HepG2 (cell line): ENCODE results near the gene ARHGEF37. TPM values are rescaled to one million over a fixed set of nuclear protein-coding genes. Genes with fewer than 3 reads are reported as not detected.

Experiments
- ATAC-seq: fragments of 200-7000 bp; cut with Tn5 transposase; 3 replicates; pipeline ENCODE4 v1.9.1; 2020; ENCODE audit warnings: mild to moderate bottlenecking, moderate library complexity
- BruUV-seq: library from RNA; stranded (reverse); fragments of 400-500 nt; replicated peaks from 2 replicates; lab custom pipeline; 2021; lab: Mats Ljungman, UMichigan
- CTCF ChIA-PET: fragments of 300-600 bp; formaldehyde crosslinking; extraction: SDS; loops from one replicate; lab custom pipeline; 2021; ENCODE audit warnings: low total read pairs, inconsistent platforms, low intra/inter-chr PET ratio; lab: Yijun Ruan, JAX
- POLR2A ChIA-PET: fragments of 350-600 bp; sonication (Branson Sonifier 250); formaldehyde crosslinking; loops from one replicate; lab custom pipeline; 2020; ENCODE audit warnings: antibody characterized with exemption, inconsistent platforms; lab: Yijun Ruan, JAX
- DNase-seq: peaks from one replicate; pipeline ENCODE4 v3.0.0-alpha.2; 2015; ENCODE audit warnings: low spot score
- FAIRE-seq: peaks from 3 replicates; lab custom pipeline; 2011; peaks lifted over from hg19 to GRCh38; lab: Jason Lieb, UNC
- H2AFZ ChIP-seq: one replicate; pipeline ENCODE4 v1.6.1; 2011; ENCODE audit warnings: low read length, inconsistent platforms
- H3K27ac ChIP-seq: fragments of 300-600 bp; 3 replicates; pipeline ENCODE4 v1.8.0; 2011; ENCODE audit warnings: mixed run types, mild to moderate bottlenecking, mixed read lengths, low read length, inconsistent platforms; ENCODE audit not compliant: insufficient read depth; ENCODE audit errors: extremely low read length
- H3K27me3 ChIP-seq, 2 experiments: fragments of 200-600 bp in 1 of 2; 2 replicates in 1 of 2; 3 replicates in 1 of 2; pipeline versions ENCODE4 v1.6.0 to v1.8.0; 2011; ENCODE audit warnings: low read length in 2 of 2, mild to moderate bottlenecking in 2 of 2, moderate library complexity in 2 of 2, inconsistent platforms in 1 of 2; ENCODE audit not compliant: insufficient read depth in 2 of 2, control insufficient read depth in 1 of 2
- H3K36me3 ChIP-seq, 2 experiments: fragments of 200-600 bp in 1 of 2; replicated peaks in 1 of 2; 2 replicates in 1 of 2; 3 replicates in 1 of 2; pipeline versions ENCODE4 v1.5.1 to v1.8.0; 2011; ENCODE audit warnings: low read length in 2 of 2, inconsistent platforms in 1 of 2; ENCODE audit not compliant: insufficient read depth in 2 of 2, control insufficient read depth in 1 of 2
- H3K4me1 ChIP-seq: 2 replicates; pipeline ENCODE4 v1.5.1; 2012; ENCODE audit warnings: low read length, inconsistent platforms; ENCODE audit not compliant: insufficient read depth
- H3K4me2 ChIP-seq: 2 replicates; pipeline ENCODE4 v1.6.0; 2011; ENCODE audit warnings: low read depth, low read length, inconsistent platforms
- H3K4me3 ChIP-seq, 3 experiments: fragments of 200-600 bp in 1 of 3; sonication (generic), shearing (Covaris generic) in 1 of 3; replicated peaks in 1 of 3; 2 replicates each; pipeline ENCODE4 v1.5.1; 2011 to 2016; ENCODE audit warnings: low read length in 3 of 3, inconsistent platforms in 2 of 3, low read depth in 2 of 3, mild to moderate bottlenecking in 2 of 3, control low read depth in 1 of 3, mixed read lengths in 1 of 3; ENCODE audit not compliant: insufficient read depth in 1 of 3
- H3K79me2 ChIP-seq: one replicate; pipeline ENCODE4 v1.6.1; 2011; ENCODE audit warnings: low read length, inconsistent platforms; ENCODE audit not compliant: insufficient read depth
- H3K9ac ChIP-seq: 2 replicates; pipeline ENCODE4 v1.6.0; 2011; ENCODE audit warnings: mild to moderate bottlenecking, low read depth, low read length, inconsistent platforms; ENCODE audit not compliant: insufficient read depth
- H3K9me3 ChIP-seq: 2 replicates; pipeline ENCODE4 v1.5.1; 2012; ENCODE audit warnings: mild to moderate bottlenecking, low read length
- H4K20me1 ChIP-seq: 2 replicates; pipeline ENCODE4 v1.6.0; 2011; ENCODE audit warnings: inconsistent platforms, mild to moderate bottlenecking, low read length, moderate library complexity; ENCODE audit not compliant: insufficient read depth
- AKAP8 ChIP-seq: sonication (generic); formaldehyde crosslinking; IDR thresholded peaks from 2 replicates; pipeline ENCODE4 v1.5.1; 2020; ENCODE audit warnings: mild to moderate bottlenecking, missing genetic modification reagents
- HES4 ChIP-seq: sonication (generic); formaldehyde crosslinking; IDR thresholded peaks from 2 replicates; pipeline ENCODE4 v1.9.0; 2021; ENCODE audit warnings: mild to moderate bottlenecking, missing genetic modification reagents, borderline replicate concordance
- HOXA5 ChIP-seq: sonication (generic); formaldehyde crosslinking; IDR thresholded peaks from 2 replicates; pipeline ENCODE4 v1.4.0; 2020; ENCODE audit warnings: missing genetic modification reagents
- KDM5A ChIP-seq: fragments of 200-600 bp; sonication (generic); IDR thresholded peaks from 2 replicates; pipeline ENCODE4 v1.7.0; 2018; ENCODE audit warnings: antibody characterized with exemption, mild to moderate bottlenecking, low read length, borderline replicate concordance
- SRF ChIP-seq: IDR thresholded peaks from 2 replicates; pipeline ENCODE4 v1.6.1; 2011; ENCODE audit warnings: mild to moderate bottlenecking, low read depth, low read length, moderate library complexity
- TMF1 ChIP-seq: sonication (generic); formaldehyde crosslinking; IDR thresholded peaks from 2 replicates; pipeline ENCODE4 v1.8.1; 2022; ENCODE audit warnings: low read depth, missing genetic modification reagents
- ZIK1 ChIP-seq: sonication (generic); formaldehyde crosslinking; IDR thresholded peaks from 2 replicates; pipeline ENCODE4 v1.5.0; 2020; ENCODE audit warnings: mild to moderate bottlenecking, low read depth, missing genetic modification reagents, borderline replicate concordance
- ZNF30 ChIP-seq: sonication (generic); formaldehyde crosslinking; IDR thresholded peaks from 2 replicates; pipeline ENCODE4 v1.5.0; 2020; ENCODE audit warnings: mild to moderate bottlenecking, missing genetic modification reagents
- ZNF557 ChIP-seq: sonication (generic); formaldehyde crosslinking; IDR thresholded peaks from 2 replicates; pipeline ENCODE4 v1.4.0; 2020; ENCODE audit warnings: missing genetic modification reagents
- WGBS: methylation state at CpG from one replicate; pipeline ENCODE4 v1.1.6; 2017; ENCODE audit warnings: low lambda C conversion rate; 5-methylcytosine and 5-hydroxymethylcytosine counted together
- in situ Hi-C: cut with HindIII; loops from 2 replicates; pipeline ENCODE4 v1.10.0; 2017; ENCODE audit warnings: low pct_unique_long_range_greater_than_20kb; ENCODE audit not compliant: extremely low pct_ligation_motif_present
- intact Hi-C: fragments of 100-400 bp; cut with micrococcal nuclease; formaldehyde crosslinking; loops from one replicate; pipeline ENCODE4 v1.10.0; 2022; ENCODE audit not compliant: unreplicated experiment
- polyA plus RNA-seq, 8 experiments: library from polyadenylated mRNA; depleted of rRNA in 3 of 8; stranded (reverse) in 7 of 8; unstranded in 1 of 8; fragments of >200 nt; fragmentation: Illumina TruSeq in 4 of 8; extraction: Trizol in 4 of 8; gene quantifications; 2 replicates each; pipeline versions ENCODE4 v1.2.1 to v1.2.3, GENCODE V29; 2011 to 2016; ENCODE audit warnings: low read depth in 4 of 8, missing spikeins in 1 of 8, mixed read lengths in 1 of 8; ENCODE audit not compliant: insufficient read depth in 1 of 8
- total RNA-seq, 5 experiments: library from RNA; depleted of rRNA; stranded (reverse); fragments of >200 nt; fragmentation: Illumina TruSeq; extraction: Trizol; gene quantifications; 2 replicates each; pipeline ENCODE4 v1.2.3, GENCODE V29; 2016; ENCODE audit warnings: low read depth in 1 of 5
- TF ChIP-seq, protein P1 (sequence below): sonication (generic); formaldehyde crosslinking; IDR thresholded peaks from 2 replicates; pipeline ENCODE4 v1.4.0; 2020; ENCODE audit warnings: missing genetic modification reagents, mild to moderate bottlenecking, borderline replicate concordance
- TF ChIP-seq, protein P2 (sequence below): sonication (generic); formaldehyde crosslinking; IDR thresholded peaks from 2 replicates; pipeline ENCODE4 v1.5.0; 2020; ENCODE audit warnings: mild to moderate bottlenecking, missing genetic modification reagents

ARHGEF37 gene
- total and polyA plus RNA-seq, 2 of the 13 experiments (the other 11 are each of a cell fraction or from before 2014, with no cell fraction given), result 0.18 to 0.27 TPM

- H3K36me3 ChIP-seq, result no peaks in the 10 kb centered on the region
- no peaks in the 10 kb centered on the region for H4K20me1 ChIP-seq
- H3K9me3 ChIP-seq, result no peaks in the 10 kb centered on the region
- DNase-seq (no peak), FAIRE-seq (no peak), ATAC-seq (no peak)
- no TSS peak for BruUV-seq
- 20% methylated on average over 2 of the region's 2 CpGs for WGBS
- POLR2A ChIA-PET, result interaction anchor here (3.2 kb wide), 1 partner anchor 12 kb away, joined by 17 read pairs; the partner anchor contains the start of gene CSNK1A1
- H3K27ac ChIP-seq, result no peak overlapping the region
- in situ Hi-C loops, result loop anchor here (5.0 to 25.0 kb wide), 2 partner anchors 196 to 426 kb away; partner anchors contain the start of gene ABLIM3
- H3K27me3 ChIP-seq, result no peaks in the 10 kb centered on the region
- CTCF ChIA-PET, result interaction anchor here (1.5 kb wide), 1 partner anchor 124 kb away, joined by 4 read pairs; no protein-coding TSS in a partner anchor
- no peak overlapping the region for H3K4me2 ChIP-seq
- H2AFZ ChIP-seq, result no peak overlapping the region
- H3K79me2 ChIP-seq, result no peaks in the 10 kb centered on the region
- no peak overlapping the region for H3K9ac ChIP-seq
- TF ChIP-seq AKAP8 (no peak), SRF (no peak), TMF1 (CRISPR knock-in tag) (no peak), ZIK1 (CRISPR knock-in tag) (no peak), HES4 (no peak), KDM5A (no peak), ZNF30 (no peak), ZNF557 (no peak), HOXA5 (CRISPR knock-in tag) (no peak)
- TF ChIP-seq, protein P1, sequence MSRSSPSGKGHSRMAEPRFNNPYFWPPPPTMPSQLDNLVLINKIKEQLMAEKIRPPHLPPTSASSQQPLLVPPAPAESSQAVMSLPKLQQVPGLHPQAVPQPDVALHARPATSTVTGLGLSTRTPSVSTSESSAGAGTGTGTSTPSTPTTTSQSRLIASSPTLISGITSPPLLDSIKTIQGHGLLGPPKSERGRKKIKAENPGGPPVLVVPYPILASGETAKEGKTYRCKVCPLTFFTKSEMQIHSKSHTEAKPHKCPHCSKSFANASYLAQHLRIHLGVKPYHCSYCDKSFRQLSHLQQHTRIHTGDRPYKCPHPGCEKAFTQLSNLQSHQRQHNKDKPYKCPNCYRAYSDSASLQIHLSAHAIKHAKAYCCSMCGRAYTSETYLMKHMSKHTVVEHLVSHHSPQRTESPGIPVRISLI, result no peak
- TF ChIP-seq, protein P2, sequence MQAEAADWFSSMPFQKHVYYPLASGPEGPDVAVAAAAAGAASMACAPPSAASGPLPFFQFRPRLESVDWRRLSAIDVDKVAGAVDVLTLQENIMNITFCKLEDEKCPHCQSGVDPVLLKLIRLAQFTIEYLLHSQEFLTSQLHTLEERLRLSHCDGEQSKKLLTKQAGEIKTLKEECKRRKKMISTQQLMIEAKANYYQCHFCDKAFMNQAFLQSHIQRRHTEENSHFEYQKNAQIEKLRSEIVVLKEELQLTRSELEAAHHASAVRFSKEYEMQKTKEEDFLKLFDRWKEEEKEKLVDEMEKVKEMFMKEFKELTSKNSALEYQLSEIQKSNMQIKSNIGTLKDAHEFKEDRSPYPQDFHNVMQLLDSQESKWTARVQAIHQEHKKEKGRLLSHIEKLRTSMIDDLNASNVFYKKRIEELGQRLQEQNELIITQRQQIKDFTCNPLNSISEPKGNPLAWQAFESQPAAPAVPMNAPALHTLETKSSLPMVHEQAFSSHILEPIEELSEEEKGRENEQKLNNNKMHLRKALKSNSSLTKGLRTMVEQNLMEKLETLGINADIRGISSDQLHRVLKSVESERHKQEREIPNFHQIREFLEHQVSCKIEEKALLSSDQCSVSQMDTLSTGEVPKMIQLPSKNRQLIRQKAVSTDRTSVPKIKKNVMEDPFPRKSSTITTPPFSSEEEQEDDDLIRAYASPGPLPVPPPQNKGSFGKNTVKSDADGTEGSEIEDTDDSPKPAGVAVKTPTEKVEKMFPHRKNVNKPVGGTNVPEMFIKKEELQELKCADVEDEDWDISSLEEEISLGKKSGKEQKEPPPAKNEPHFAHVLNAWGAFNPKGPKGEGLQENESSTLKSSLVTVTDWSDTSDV, result no peak
- intact Hi-C loops, result loop anchor here (10.0 kb wide), 1 partner anchor 419 kb away; the partner anchor contains the start of gene ABLIM3
- no peak overlapping the region for H3K4me3 ChIP-seq
- H3K4me1 ChIP-seq, result peaks cover 16% of the 10 kb centered on the region
Measured at GRCh38 chr5:149563466-149563865, 17.8 kb upstream of the ARHGEF37 start.
